ENCODE measurements around the gene WDR7.

Gene WDR7

GRCh38 chr18:56899660-56900059, 248.5 kb downstream of the WDR7 start:
- DNase-seq: no peak

DNA sequence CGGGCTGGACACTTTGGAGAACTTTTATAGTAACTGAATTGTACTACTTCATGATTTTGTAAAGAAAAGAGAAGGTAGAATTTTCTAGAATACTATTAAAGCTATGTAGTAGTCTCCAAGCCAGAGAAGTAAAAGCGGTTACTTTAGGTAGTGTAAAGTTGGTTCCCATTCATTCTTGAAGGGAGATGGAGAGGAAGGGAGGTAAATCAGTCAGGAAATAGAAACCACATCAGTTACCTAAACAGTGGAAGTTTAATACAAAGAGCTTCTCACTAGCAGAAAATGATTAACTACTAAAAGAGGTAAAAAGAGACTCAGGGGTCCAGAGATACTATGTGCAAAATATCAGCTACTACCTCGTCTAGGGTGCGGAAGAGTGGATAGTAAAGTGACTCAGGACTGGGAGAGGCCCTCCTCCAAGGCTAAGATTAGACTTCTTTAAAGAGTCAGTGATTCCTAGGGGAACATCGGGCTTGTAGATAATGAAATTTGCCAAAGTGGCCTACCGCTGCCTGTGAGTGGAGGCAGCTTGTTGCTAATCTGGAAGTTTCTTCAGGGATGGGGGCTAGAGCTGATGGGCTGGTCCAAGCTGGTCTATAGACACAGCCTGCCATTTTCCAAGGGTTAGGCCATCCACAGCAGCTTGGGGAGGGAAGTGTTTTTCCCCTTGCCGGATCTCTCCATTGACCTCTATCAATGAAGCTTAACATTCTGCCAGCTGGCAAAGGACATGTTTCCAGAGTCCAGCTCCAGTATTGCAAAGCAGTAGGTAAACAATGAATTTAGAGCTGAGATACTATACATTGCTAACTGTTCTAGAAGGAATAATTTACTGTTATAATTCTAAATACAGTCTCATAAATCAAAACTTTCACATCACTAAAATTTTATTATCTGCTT, 249.3 kb downstream of the WDR7 start:
- DNase-seq: no peak

DNA sequence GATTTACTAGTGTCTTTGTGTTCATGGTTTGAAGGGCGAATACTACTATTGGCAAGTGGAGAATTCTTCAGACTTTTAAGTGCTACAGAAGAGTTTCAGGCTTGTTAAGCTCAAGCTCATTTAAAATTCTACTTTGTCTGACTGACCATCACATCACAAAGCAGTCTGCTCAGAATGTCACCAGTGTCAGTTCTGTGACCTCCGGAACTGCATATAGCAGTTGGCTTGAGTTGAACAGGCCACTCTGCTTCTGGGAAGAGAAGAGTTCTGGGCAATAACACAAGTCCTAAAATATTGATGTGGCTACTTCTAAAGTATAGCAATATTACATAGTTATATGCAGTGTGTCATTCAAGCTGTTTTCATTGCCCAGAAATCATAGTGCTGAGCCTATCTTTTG, 250.8 kb downstream of the WDR7 start:
- no peak for DNase-seq

DNA sequence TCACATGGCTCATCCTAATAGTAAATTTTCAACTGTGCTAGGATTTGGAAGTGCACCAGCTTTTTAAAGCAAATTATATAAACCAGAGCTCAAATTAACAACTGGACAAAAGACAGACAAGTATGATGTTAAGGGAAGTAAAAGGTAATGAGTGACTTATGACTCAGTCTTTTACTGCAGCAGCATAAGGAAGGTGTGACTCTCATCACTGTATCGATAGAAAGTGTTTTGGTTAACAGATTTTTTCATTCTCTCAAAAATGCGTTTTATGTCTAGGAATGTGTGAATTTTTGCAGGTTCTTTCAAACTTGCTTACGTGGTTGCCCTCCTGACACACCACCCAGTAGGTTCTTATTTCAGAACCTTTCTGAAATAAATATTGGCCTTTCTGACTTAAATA, 251.5 kb downstream of the WDR7 start:
- no peak for DNase-seq

DNA sequence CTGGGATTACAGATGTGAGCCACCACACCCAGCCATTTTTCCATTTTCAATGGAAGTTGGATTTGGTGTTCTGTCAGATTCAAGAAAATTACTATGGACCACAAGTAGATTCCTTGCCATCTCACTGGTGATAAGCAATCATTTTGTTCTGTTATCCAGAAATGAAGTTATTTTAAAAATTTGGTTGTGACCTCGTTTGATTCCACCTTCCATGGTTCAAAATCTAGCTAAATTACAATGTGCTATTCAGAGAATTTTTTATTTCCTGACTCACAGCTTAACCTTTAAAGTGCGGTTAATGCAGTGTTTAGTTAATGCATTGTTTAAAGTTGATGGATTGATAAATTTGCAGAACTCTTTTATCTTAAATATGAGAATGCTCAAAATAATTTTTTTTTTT, 252.5 kb downstream of the WDR7 start:
- DNase-seq: no peak

- no peak for DNase-seq
Measured at GRCh38 chr18:56907771-56908170, 256.6 kb downstream of the WDR7 start.

DNA sequence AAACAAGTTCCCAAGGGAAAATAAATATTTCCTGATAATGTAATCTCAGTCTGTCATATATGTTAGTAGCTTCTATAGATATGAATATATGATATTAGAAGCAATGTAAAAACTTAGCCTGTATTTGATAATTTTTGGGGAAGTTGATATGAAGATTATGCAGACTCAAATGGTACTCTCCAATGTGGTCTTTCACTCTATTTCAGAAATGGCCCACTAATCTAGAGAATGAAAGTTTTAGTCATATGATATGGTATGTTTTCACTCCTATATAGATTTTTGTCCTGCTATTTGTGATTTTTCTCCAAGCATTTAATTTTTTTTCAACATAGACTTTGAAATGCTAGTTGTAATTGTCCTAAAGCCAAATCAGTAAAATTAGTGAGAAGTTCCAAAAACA, 259.1 kb downstream of the WDR7 start:
- DNase-seq: no peak

DNA sequence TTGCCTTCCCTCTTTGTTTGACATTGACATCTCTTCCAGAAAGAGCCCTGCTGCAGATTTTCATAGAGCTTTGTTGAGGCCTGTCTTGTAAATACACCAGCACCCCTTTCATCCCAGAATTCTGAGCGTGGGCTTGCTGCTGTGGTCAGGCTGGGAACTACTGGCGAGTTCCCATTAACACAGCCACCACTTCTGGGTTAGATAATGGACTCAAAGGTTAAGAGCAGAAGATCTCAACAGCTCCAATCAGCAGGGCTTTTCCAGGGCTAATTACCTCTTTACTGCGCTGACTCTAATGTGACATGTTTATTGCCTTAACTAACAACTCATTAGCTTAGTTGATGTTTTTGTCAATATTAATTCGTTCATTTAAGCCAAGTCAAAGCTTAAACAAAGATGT, 259.8 kb downstream of the WDR7 start:
- DNase-seq: no peak

DNA sequence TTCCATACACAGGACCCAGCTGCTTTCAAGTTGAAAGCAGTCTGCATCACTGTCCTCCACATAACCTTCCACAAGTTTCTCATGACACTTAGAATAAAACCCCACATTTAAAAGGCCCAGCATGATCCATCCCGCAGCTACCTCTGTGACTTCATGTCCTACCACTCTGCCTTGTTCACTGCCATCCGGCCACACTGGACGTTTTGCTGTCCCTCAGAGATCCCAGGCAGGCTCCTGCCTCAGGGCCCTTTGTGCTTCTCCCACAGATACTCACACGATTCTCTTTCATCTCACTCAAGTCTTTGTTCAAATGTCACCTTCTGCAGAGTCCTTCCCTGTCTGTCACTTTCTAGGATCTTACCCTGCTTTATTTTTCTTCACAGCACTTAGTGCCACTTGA, 262.8 kb downstream of the WDR7 start:
- DNase-seq: no peak

- DNase-seq: no peak
Measured at GRCh38 chr18:56919190-56919589, 268.0 kb downstream of the WDR7 start.

- no peak for DNase-seq
Measured at GRCh38 chr18:56921896-56922480, 270.8 kb downstream of the WDR7 start.

- no peak for DNase-seq
Measured at GRCh38 chr18:56926734-56927133, 275.6 kb downstream of the WDR7 start.

DNA sequence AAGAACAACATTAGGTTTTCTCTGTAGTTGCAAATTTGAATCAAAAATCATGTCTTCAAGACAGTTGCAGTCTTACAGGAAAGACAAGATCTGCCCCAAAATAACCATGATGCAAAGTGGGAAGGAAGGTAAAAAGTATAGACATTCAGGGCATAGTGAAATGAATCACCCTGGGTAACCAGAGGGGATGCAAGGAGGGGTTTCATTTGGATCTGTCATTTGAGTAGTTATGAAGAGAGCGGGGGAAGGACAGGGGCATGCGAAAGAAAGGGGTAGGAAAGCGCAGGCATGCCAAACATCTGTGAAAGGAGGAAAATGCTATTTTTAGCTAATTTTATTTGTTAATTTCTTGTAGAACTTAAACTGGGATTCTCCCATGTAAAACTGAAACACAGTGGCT, 276.6 kb downstream of the WDR7 start:
- no peak for DNase-seq

DNA sequence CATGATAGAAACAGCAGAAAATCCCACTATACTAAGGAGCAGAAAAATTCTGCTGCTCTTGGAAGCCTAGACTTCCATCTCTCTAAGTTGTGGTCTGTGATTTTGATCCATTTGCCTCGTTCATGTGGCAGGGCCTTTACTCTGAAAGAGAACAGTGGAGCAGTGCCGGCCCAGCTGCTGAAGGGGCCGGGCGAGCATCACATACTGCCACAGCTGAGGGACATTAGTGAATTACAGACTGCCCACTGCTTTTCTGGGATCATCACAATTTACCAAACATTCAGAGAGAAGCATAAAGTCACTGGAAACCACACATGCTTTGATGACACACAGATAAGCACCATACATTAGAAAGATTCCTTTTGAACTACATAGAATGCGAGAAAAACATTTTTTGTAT, 278.7 kb downstream of the WDR7 start:
- no peak for DNase-seq

- no peak for DNase-seq
Measured at GRCh38 chr18:56933472-56933871, 282.3 kb downstream of the WDR7 start.

GRCh38 chr18:56934131-56934530, 283.0 kb downstream of the WDR7 start:
- no peak for DNase-seq

- no peak for DNase-seq
Measured at GRCh38 chr18:56934906-56935305, 283.7 kb downstream of the WDR7 start.

DNA sequence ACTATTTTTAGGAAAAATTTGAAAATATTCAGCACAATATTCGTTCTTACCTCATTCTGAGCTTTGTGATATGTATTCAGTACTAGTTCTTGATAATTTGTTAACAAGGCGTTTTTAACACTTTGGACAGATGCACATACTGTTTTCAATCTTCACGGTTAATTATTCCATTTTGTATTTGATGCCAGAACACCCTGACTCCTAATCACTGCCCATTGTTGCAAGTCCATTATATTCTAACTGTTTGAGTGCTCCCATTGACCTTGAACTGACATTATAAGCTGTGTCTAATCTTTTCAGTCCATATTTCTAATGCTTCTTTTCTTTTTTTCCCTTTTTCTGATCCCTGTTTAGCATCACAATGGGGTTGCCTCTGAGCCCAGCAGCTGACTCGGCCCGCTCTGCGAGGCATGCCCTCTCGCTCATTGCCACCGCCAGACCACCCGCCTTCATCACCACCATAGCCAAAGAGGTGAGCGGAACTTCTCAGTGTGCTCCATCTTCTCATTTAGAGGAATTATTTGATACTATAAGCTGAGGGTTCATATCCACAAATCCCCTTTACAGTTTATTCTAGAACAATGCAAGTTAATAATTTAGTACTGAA, 284.4 kb downstream of the WDR7 start:
- DNase-seq: no peak

- DNase-seq: no peak
Measured at GRCh38 chr18:56936457-56936856, 285.3 kb downstream of the WDR7 start.

DNA sequence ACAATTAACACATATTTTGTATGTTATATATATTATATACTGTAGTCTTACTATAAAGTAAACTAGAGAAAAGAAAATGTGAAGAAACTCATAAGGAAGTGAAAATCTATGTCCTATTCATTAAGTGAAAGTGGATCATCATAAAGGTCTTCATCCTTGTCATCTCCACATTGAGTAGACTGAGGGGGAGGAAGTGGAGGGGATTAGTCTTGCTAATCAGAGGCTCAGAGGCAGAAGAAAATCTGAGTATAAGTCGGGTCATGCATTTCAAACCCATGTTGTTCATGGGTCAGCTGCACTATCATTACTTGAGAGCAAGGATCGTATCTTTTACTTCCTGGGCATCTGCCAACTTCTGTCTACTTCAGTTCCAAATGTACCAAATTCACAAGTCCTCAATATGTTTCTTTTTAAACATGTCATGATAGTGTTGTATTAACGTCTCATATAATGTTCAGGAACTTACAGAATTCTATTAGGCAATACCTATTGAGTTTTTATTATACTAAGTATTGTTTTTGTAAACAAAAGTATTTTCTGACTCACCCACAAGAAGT, 286.8 kb downstream of the WDR7 start:
- DNase-seq: no peak

DNA sequence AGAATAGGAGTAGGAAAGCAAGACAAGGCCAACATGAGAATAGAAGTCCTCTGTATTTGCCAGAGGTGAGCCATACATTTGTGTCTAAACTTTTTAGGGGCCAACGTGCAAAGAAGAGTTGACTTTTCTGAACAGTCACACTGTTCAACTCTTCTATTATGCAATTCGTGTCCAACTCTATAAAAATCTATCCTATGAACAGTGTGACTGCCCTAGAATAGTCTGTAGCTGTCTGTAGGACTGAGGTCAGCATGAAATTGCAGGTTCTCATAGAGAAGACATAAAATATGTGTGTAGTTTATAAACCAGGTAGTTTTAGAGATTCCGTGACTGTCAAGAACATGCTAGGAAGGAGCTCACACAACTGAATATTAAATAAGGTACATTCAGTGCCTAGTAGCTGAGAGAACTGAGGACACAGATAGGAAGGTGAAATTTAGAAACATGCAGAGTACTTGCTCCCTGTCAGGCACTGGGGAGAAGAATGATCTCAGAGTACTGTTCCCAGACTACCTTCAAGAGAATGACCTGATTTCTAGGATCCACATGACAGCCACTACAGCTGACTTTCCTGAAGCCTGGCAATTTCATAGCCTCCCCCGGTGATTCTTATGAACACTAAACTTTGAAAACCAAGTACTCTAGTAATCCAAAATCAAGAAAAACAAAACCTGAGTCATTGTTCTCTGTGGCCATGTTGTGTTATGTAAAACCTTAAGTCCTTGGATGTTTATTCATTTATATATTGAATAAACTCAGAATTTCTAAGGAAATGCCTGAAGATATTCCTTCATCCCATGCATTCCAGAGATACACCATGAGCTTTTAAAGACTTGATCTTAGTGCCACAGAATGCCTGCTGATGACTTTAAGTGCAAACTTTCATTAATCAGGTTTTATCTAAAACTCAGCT, 294.3 kb downstream of the WDR7 start:
- no peak for DNase-seq

DNA sequence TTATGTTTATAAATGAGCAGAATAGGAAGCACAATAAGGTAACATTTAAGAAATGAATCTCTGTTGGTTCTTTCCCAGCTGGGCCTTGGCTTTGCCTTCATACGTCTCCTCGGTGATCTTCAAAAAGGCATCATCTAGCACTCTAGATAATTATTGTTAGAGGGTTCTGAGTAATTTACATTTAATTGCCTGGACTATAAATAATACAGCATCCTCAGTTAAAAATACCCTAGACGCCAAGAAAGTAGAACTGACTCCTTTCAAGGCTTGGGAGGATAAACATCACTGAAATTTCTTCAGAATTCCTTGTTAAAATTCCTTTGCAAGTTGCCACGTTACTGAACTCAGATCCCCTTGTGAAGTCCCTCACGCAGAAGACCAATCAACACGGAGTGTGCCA, 296.1 kb downstream of the WDR7 start:
- DNase-seq: no peak

DNA sequence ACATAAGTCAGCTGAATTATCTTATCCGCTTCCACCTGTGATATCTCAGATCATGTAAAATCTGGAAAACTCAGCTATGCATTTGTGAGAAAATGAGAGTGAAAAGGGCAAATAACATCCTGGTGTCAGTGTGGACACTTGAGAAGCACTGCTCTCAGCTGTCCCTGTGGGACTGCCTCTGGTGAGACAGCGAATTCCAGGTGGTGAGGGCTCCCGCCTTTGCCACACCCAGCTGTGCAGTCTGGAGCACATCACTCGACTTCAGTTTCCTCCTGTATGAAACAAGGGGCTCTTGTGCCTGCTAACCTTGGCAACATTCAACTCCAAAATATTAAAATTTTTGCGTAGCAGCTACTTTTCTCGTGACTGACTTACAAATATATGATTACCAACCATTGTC, 300.9 kb downstream of the WDR7 start:
- DNase-seq: no peak
